IPS-20b (cell line): ENCODE results near the gene LGALS1.
A peak's percentile ranks its signal among the peaks of the same experiment; 100 is the strongest.

Experiments used
- H3K27ac ChIP-seq: one replicate; pipeline ENCODE4 v1.5.1; 2013; ENCODE audit warnings: low read length
- H3K27me3 ChIP-seq: 2 replicates; pipeline ENCODE4 v1.6.1; 2013; ENCODE audit warnings: mild to moderate bottlenecking, low read length, inconsistent platforms; ENCODE audit not compliant: insufficient read depth
- H3K36me3 ChIP-seq: 2 replicates; pipeline ENCODE4 v1.6.1; 2013; ENCODE audit warnings: low read depth, mild to moderate bottlenecking, inconsistent platforms, low read length, moderate library complexity; ENCODE audit not compliant: insufficient read depth
- H3K4me1 ChIP-seq: 2 replicates; pipeline ENCODE4 v1.6.1; 2013; ENCODE audit warnings: mild to moderate bottlenecking, control low read depth, inconsistent platforms, low read length, moderate library complexity; ENCODE audit not compliant: insufficient read depth
- H3K4me3 ChIP-seq: 2 replicates; pipeline ENCODE4 v1.5.1; 2013; ENCODE audit warnings: mild to moderate bottlenecking, low read length, inconsistent platforms
- H3K9ac ChIP-seq: 2 replicates; pipeline ENCODE4 v1.6.1; 2013; ENCODE audit warnings: low read depth, mild to moderate bottlenecking, inconsistent platforms, low read length, moderate library complexity
- H3K9me3 ChIP-seq: 2 replicates; pipeline ENCODE4 v1.6.1; 2013; ENCODE audit warnings: mild to moderate bottlenecking, low read depth, low read length, inconsistent platforms; ENCODE audit not compliant: insufficient read depth

Gene LGALS1

DNA sequence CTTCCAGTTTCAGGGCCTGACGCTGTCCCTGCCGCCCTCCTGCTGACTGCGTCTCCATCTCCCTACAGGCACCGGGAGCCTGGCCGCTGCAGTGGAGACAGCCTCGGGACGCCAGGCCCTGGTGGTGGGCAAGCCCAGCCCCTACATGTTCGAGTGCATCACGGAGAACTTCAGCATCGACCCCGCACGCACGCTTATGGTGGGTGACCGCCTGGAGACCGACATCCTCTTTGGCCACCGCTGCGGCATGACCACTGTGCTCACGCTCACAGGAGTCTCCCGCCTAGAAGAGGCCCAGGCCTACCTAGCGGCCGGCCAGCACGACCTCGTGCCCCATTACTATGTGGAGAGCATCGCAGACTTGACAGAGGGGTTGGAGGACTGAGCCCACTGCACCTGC lies 9.9 kb upstream of the LGALS1 start:
- H3K36me3 ChIP-seq: peaks cover 26% of the 10 kb centered on the region; the same call in 1 of the 2 replicates
- H3K27me3 ChIP-seq: no peaks in the 10 kb centered on the region
- H3K4me1 ChIP-seq: no peaks in the 10 kb centered on the region; the same call in 1 of the 2 replicates
- no peak overlapping the region for H3K9ac ChIP-seq
- no peaks in the 10 kb centered on the region for H3K9me3 ChIP-seq
- H3K4me3 ChIP-seq: no peak overlapping the region
- H3K27ac ChIP-seq: no peak overlapping the region

DNA sequence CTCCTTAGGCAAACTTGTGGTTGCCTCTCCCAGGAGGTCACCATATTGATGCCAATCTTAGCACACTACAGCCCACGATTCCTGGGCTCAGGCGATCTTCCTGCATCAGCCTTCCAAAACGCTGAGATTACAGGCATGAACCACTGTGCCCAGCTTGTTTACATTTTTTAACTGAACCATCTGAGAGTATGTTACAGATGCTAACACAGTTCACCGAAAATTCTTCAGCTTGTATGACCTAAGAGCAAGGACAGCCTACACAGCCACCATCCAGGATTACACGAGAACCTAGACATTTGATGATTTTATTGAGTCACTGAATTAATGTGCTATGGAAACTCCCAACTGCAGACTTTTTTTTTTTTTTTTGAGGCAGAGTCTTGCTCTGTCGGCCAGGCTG lies 5.8 kb upstream of the LGALS1 start:
- no peaks in the 10 kb centered on the region; the same call in 1 of the 2 replicates for H3K4me1 ChIP-seq
- H3K9me3 ChIP-seq: no peaks in the 10 kb centered on the region
- H3K36me3 ChIP-seq: peaks cover 26% of the 10 kb centered on the region; the same call in 1 of the 2 replicates
- no peaks in the 10 kb centered on the region for H3K27me3 ChIP-seq
- no peak overlapping the region for H3K9ac ChIP-seq
- no peak overlapping the region for H3K27ac ChIP-seq
- no peak overlapping the region for H3K4me3 ChIP-seq

DNA sequence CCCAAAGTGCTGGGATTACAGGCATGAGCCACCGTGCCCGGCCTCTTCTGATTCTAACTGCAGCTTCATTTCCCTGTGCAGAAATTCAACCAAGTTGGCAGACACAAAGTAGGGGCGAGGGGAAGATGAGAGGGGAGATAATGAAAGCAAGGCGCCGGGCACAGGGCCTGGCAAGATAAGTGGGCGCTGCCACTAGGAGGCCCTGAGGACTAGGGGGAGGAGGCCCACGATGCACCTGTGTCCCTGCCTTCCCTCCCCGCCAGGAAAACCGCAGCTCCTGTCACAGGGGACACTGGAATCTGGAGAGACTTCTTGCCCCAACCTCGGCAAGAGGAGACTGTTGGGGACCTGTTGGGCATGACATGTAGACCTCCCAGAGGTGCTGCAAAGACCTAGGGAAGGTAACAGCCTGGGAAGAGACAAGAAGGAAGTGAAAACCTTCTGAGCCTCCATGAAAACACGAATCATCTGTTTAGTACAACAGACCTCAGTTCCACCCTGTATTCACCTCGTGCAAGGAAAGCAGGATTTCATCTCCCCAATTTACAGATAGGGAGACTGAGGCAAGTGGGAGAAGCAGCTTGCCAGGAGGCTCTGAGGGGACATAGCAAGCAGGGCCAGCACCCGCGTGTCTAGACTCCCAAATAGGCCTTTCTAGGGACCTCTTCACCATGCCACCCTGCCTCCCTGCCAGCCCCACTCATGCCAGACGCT lies 3.1 kb upstream of the LGALS1 start:
- H3K4me3 ChIP-seq: no peak overlapping the region
- H3K9ac ChIP-seq: no peak overlapping the region
- no peaks in the 10 kb centered on the region for H3K36me3 ChIP-seq
- peaks cover 4% of the 10 kb centered on the region; the same call in 1 of the 2 replicates for H3K4me1 ChIP-seq
- no peaks in the 10 kb centered on the region for H3K9me3 ChIP-seq
- H3K27ac ChIP-seq: no peak overlapping the region
- H3K27me3 ChIP-seq: peaks cover 18% of the 10 kb centered on the region; the same call in 1 of the 2 replicates

DNA sequence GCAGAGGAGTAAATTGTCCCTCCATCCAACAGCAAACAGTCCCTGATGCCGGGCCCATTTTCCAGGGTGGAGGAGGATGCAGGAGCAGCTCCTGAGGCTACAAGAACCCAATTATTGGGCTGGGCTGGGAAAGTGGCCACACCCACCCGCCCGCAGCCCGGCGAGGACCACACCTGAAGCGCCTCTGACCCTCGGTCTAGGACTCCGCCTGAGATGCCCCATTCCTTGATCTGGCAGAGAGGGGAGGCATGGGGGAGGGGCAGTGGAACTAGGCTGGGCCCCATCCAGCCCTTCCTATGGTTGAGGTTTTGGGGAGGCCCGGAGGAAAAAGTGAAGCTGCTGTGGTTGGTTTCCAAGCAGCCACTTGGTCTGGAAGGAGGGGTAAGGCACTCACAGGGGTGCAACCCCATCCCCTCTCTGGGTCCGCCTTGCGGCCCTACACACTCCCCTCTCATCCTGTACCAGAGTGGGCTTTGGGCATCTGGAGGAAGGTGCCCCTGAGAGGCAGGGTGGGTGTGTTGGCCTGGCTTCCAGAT lies 2.4 kb upstream of the LGALS1 start:
- Histone ChIP-seq H3K9me3 (no peaks in the 10 kb centered on the region), H3K27ac (no peak overlapping the region), H3K4me3 (no peak overlapping the region), H3K9ac (no peak overlapping the region), H3K36me3 (no peaks in the 10 kb centered on the region), H3K4me1 (peaks cover 4% of the 10 kb centered on the region; the same call in 1 of the 2 replicates), H3K27me3 (peaks cover 18% of the 10 kb centered on the region; the same call in 1 of the 2 replicates)

DNA sequence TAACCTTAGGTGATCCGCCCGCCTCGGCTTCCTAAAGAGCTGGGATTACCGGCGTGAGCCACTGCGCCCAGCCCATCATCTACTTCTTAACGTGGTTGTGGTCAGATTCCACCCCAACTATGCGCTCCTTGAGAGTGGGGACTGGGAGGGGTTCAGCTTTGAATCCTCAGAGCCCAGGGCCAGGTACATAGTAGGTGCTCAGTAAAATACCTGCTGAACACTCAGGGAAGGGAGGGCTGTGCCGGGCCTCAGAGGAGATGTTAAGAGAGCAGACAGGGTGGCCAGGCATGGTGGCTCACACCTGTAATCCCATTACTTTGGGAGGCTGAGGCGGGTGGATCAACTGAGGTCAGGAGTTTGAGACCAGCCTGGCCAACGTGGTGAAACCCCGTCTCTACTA lies 1.2 kb upstream of the LGALS1 start:
- Histone ChIP-seq H3K36me3 (no peaks in the 10 kb centered on the region), H3K27me3 (peaks cover 18% of the 10 kb centered on the region; the same call in 1 of the 2 replicates), H3K9me3 (no peaks in the 10 kb centered on the region), H3K9ac (no peak overlapping the region), H3K4me1 (peaks cover 4% of the 10 kb centered on the region; the same call in 1 of the 2 replicates), H3K4me3 (no peak overlapping the region), H3K27ac (no peak overlapping the region)

DNA sequence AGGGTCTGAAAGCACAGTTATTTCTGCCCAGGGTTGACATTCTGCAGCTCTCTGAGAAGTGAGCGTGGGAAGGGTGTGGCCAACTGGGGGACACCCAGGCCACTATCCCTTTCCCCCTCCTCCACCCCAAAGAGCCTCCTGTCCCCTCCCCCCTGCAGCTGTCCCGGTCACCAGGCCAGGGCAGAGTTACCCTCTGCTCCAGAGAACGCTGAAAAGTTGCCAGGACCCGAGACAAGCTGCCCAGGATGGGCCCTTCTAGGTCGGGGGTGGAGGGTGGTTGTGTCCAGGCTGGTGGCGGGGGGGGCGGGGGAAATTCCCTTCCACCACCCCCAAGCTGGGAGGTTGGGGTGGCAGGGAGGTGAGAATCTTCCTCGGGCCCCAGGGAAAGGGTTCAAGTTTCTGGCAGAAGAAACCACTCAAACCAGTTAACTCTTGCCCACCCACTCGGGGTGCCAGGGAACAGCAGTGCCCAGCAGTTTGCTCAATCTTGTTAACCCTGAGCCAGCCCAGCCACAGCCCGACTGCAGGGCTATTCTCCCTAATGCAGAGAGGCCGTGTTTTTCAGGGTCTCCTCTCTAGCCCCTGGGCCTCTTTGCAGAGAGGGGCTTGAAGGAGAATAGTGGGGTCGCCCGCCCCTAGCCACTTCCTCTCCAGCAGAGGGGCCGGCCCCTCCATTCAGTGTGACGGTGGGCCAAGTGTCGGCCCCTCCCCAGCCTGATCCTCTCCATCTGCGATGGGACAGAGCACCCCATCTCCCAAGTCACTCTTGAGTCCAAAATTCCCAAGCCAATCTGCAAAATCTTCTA lies 697 bp downstream of the LGALS1 start:
- Histone ChIP-seq H3K27ac (no peak overlapping the region), H3K9me3 (no peaks in the 10 kb centered on the region), H3K36me3 (no peaks in the 10 kb centered on the region), H3K4me3 (peak overlapping the region; percentile 63; the same call in 1 of the 2 replicates), H3K9ac (peak overlapping the region; percentile 16; the same call in 1 of the 2 replicates), H3K4me1 (peaks cover 4% of the 10 kb centered on the region; the same call in 1 of the 2 replicates), H3K27me3 (peaks cover 18% of the 10 kb centered on the region; the same call in 1 of the 2 replicates)

DNA sequence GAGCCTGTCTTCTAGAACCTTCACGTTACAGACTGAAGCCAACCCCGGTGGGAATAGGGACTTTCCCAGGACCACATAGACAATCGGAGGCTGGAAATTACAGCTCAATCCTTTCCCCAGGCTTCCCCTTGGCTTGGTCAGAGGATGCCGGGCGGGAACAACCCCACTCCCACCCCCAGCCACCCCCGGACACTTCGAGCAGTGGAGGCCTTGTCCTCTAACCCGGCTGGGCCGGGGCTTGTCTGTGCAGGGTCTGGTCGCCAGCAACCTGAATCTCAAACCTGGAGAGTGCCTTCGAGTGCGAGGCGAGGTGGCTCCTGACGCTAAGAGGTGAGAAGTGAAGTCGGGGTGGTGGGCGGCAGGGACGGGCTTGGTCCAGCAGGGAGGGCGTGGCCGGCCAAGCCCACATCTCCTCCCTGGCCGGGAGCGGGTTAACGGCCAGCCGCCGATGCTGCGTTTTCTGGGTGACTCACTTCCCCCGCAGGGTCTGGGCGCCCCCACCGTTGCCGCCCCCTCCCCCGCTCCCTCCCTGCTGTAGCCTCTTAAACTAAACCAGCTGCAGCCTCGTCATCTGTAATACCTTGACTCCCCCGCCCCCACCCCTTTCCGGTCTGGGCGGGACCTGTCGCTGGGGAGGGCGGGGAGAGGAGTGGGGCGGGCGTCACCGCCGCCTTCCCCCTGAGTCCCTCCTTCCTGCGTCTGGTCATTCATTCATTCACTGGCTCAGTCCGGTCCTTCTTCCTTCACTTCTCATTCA lies 1.5 kb downstream of the LGALS1 start:
- H3K9me3 ChIP-seq: no peaks in the 10 kb centered on the region
- no peaks in the 10 kb centered on the region for H3K36me3 ChIP-seq
- H3K9ac ChIP-seq: peak overlapping the region; percentile 16; the same call in 1 of the 2 replicates
- peaks cover 18% of the 10 kb centered on the region; the same call in 1 of the 2 replicates for H3K27me3 ChIP-seq
- H3K4me3 ChIP-seq: peak overlapping the region; percentile 63
- no peak overlapping the region for H3K27ac ChIP-seq
- H3K4me1 ChIP-seq: peaks cover 4% of the 10 kb centered on the region; the same call in 1 of the 2 replicates

DNA sequence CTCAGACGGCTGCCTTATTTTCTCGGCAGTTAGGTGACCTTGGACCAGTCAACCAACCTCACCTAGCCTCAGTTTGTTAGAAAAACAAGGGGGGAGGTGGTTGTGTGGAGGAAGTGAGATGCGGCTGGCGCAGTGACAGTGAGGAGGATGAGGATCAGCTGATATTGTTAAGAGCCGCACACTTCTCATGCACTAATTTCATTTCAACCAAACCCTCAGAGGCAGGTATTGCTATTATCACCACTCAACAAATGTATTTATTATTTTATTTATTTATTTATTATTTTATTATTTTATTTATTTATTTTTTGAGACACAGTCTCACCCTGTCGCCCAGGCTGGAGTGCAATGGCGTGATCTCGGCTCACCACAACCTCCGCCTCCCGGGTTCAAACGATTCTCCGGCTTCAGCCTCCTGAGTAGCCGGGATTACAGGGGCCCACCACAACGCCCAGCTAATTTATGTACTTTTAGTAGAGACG lies 2.1 kb downstream of the LGALS1 start:
- no peaks in the 10 kb centered on the region for H3K9me3 ChIP-seq
- H3K4me3 ChIP-seq: peak overlapping the region; percentile 63
- H3K4me1 ChIP-seq: peaks cover 4% of the 10 kb centered on the region; the same call in 1 of the 2 replicates
- H3K9ac ChIP-seq: no peak overlapping the region
- H3K27me3 ChIP-seq: peaks cover 18% of the 10 kb centered on the region; the same call in 1 of the 2 replicates
- no peaks in the 10 kb centered on the region for H3K36me3 ChIP-seq
- no peak overlapping the region for H3K27ac ChIP-seq

DNA sequence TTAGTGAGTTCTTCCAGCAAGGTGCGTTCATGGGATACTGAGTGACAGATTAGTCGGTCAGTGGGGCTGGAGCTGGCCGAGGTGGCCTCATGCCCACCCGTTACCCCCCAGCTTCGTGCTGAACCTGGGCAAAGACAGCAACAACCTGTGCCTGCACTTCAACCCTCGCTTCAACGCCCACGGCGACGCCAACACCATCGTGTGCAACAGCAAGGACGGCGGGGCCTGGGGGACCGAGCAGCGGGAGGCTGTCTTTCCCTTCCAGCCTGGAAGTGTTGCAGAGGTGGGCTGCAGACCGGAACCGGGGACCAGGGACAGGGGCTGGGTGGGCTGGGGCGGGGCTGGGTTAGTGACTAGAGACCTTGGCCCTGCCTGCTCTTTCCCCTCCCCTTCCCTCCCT lies 2.9 kb downstream of the LGALS1 start:
- no peak overlapping the region for H3K27ac ChIP-seq
- H3K9me3 ChIP-seq: no peaks in the 10 kb centered on the region
- H3K27me3 ChIP-seq: peaks cover 18% of the 10 kb centered on the region; the same call in 1 of the 2 replicates
- no peaks in the 10 kb centered on the region for H3K36me3 ChIP-seq
- H3K4me1 ChIP-seq: peaks cover 4% of the 10 kb centered on the region; the same call in 1 of the 2 replicates
- no peak overlapping the region for H3K9ac ChIP-seq
- H3K4me3 ChIP-seq: no peak overlapping the region

DNA sequence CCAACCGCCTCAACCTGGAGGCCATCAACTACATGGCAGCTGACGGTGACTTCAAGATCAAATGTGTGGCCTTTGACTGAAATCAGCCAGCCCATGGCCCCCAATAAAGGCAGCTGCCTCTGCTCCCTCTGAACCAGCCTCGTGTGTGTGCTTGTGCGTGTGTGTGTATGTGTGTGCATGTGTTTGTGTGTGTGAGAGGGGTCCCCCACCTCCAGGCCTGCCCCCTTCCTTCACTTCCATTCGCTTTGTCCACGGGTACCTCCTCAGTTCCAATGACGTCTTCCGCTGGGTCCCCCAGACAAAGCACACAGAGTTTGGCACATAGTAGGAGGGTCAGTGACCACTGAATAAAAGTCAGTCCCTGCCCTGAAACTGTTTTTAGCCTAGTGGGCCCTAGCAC lies 4.2 kb downstream of the LGALS1 start:
- Histone ChIP-seq H3K4me1 (peaks cover 4% of the 10 kb centered on the region; the same call in 1 of the 2 replicates), H3K9me3 (no peaks in the 10 kb centered on the region), H3K4me3 (no peak overlapping the region), H3K36me3 (no peaks in the 10 kb centered on the region), H3K27me3 (peaks cover 18% of the 10 kb centered on the region; the same call in 1 of the 2 replicates), H3K9ac (no peak overlapping the region), H3K27ac (no peak overlapping the region)
